OCI-LY1 (cell line): ENCODE results near the gene ANO2.

Experiments used
- H2AFZ ChIP-seq: fragments of 200-600 bp; sonication (generic), shearing (Covaris generic); 2 replicates; pipeline ENCODE4 v1.6.0; 2014; ENCODE audit warnings: antibody characterized with exemption, mild to moderate bottlenecking, low read length
- H3F3A ChIP-seq: fragments of 200-600 bp; sonication (generic), shearing (Covaris generic); 2 replicates; pipeline ENCODE4 v1.6.0; 2014; ENCODE audit warnings: mild to moderate bottlenecking, antibody characterized with exemption, low read length, moderate library complexity; ENCODE audit not compliant: insufficient read depth
- H3K27ac ChIP-seq: fragments of 200-600 bp; sonication (generic); 2 replicates; pipeline ENCODE4 v1.5.1; 2014; ENCODE audit warnings: low read length, mixed run types, mild to moderate bottlenecking, low read depth; ENCODE audit not compliant: poor library complexity, severe bottlenecking
- H3K27me3 ChIP-seq: fragments of 200-600 bp; sonication (generic); 2 replicates; pipeline ENCODE4 v1.6.0; 2014; ENCODE audit warnings: antibody characterized with exemption, mild to moderate bottlenecking, low read length, moderate library complexity; ENCODE audit not compliant: insufficient read depth
- H3K36me3 ChIP-seq: fragments of 200-600 bp; sonication (generic); 2 replicates; pipeline ENCODE4 v1.6.1; 2014; ENCODE audit warnings: mild to moderate bottlenecking, antibody characterized with exemption, low read length, moderate library complexity, mixed read lengths; ENCODE audit not compliant: insufficient read depth
- H3K4me1 ChIP-seq: fragments of 200-600 bp; sonication (generic); 2 replicates; pipeline ENCODE4 v1.5.1; 2014; ENCODE audit warnings: mild to moderate bottlenecking, low read length, moderate library complexity; ENCODE audit not compliant: insufficient read depth, severe bottlenecking
- H3K4me2 ChIP-seq: fragments of 200-600 bp; sonication (generic), shearing (Covaris generic); 2 replicates; pipeline ENCODE4 v1.6.1; 2014; ENCODE audit warnings: low read length
- H3K4me3 ChIP-seq: fragments of 200-600 bp; sonication (generic); 2 replicates; pipeline ENCODE4 v1.5.1; 2014; ENCODE audit warnings: low read length, low read depth, mild to moderate bottlenecking, mixed read lengths; ENCODE audit not compliant: poor library complexity, severe bottlenecking
- H3K79me2 ChIP-seq: fragments of 200-600 bp; shearing (Covaris generic); 2 replicates; pipeline ENCODE4 v1.6.1; 2016; ENCODE audit warnings: mixed run types, low read length, mixed read lengths; ENCODE audit not compliant: insufficient read depth
- H3K9ac ChIP-seq: fragments of 200-600 bp; sonication (generic), shearing (Covaris generic); 2 replicates; pipeline ENCODE4 v1.6.1; 2014; ENCODE audit warnings: mild to moderate bottlenecking, low read length, mixed read lengths
- H3K9me2 ChIP-seq: fragments of 200-600 bp; sonication (generic), shearing (Covaris generic); 2 replicates; pipeline ENCODE4 v1.6.1; 2014; ENCODE audit warnings: low read depth, mild to moderate bottlenecking, low read length, mixed read lengths
- H3K9me3 ChIP-seq: fragments of 200-600 bp; shearing (Covaris generic); 2 replicates; pipeline ENCODE4 v1.6.1; 2014; ENCODE audit warnings: low read length, mixed read lengths
- H4K20me1 ChIP-seq: fragments of 200-600 bp; sonication (generic), shearing (Covaris generic); 2 replicates; pipeline ENCODE4 v1.6.0; 2016; ENCODE audit warnings: mild to moderate bottlenecking, low read length; ENCODE audit not compliant: insufficient read depth
- CTCF ChIP-seq: fragments of 200-600 bp; sonication (generic), shearing (Covaris generic); IDR thresholded peaks from 2 replicates; pipeline ENCODE4 v1.5.1; 2017; ENCODE audit warnings: mild to moderate bottlenecking, antibody characterized with exemption, low read length, moderate library complexity, mixed read lengths
- EZH2 ChIP-seq: fragments of 200-600 bp; sonication (generic), shearing (Covaris generic); IDR thresholded peaks from 2 replicates; pipeline ENCODE4 v1.8.0; 2017; ENCODE audit warnings: borderline replicate concordance, mixed run types, mild to moderate bottlenecking, antibody characterized with exemption, low read length, moderate library complexity, mixed read lengths

The ANO2 gene

GRCh38 chr12:5742258-5742657 lies 202.8 kb downstream of the ANO2 start:
- H4K20me1 ChIP-seq, result no peaks in the 10 kb centered on the region
- no peak overlapping the region for H3K27ac ChIP-seq
- no peaks in the 10 kb centered on the region for H3K27me3 ChIP-seq
- no peaks in the 10 kb centered on the region for H3K36me3 ChIP-seq
- TF ChIP-seq CTCF (no peak), EZH2 (no peak)
- H3F3A ChIP-seq, result no peaks in the 10 kb centered on the region
- no peak overlapping the region for H3K9ac ChIP-seq
- H3K79me2 ChIP-seq, result no peaks in the 10 kb centered on the region
- H3K4me1 ChIP-seq, result no peaks in the 10 kb centered on the region
- no peak overlapping the region for H3K4me3 ChIP-seq
- no peaks in the 10 kb centered on the region for H3K9me2 ChIP-seq
- no peak overlapping the region for H2AFZ ChIP-seq
- H3K4me2 ChIP-seq, result no peak overlapping the region
- H3K9me3 ChIP-seq, result no peaks in the 10 kb centered on the region

GRCh38 chr12:5739917-5740316 lies 205.1 kb downstream of the ANO2 start:
- Histone ChIP-seq H3K36me3 (no peaks in the 10 kb centered on the region), H3F3A (no peaks in the 10 kb centered on the region), H3K27me3 (no peaks in the 10 kb centered on the region), H3K9me3 (no peaks in the 10 kb centered on the region), H3K4me2 (no peak overlapping the region), H3K79me2 (no peaks in the 10 kb centered on the region), H3K4me3 (no peak overlapping the region), H3K4me1 (no peaks in the 10 kb centered on the region), H2AFZ (no peak overlapping the region), H3K9ac (no peak overlapping the region), H3K9me2 (no peaks in the 10 kb centered on the region), H3K27ac (no peak overlapping the region), H4K20me1 (no peaks in the 10 kb centered on the region)
- no peak for TF ChIP-seq CTCF
- TF ChIP-seq EZH2, result no peak

- no peak for TF ChIP-seq CTCF
- TF ChIP-seq EZH2, result no peak
- Histone ChIP-seq H3K27me3 (no peaks in the 10 kb centered on the region), H3F3A (no peaks in the 10 kb centered on the region), H3K79me2 (no peaks in the 10 kb centered on the region), H3K9ac (no peak overlapping the region), H3K4me2 (no peak overlapping the region), H3K27ac (no peak overlapping the region), H3K9me3 (no peaks in the 10 kb centered on the region), H3K4me1 (no peaks in the 10 kb centered on the region), H3K9me2 (no peaks in the 10 kb centered on the region), H3K4me3 (no peak overlapping the region), H4K20me1 (no peaks in the 10 kb centered on the region), H2AFZ (no peak overlapping the region), H3K36me3 (no peaks in the 10 kb centered on the region)
Observed at GRCh38 chr12:5737778-5738177, 207.3 kb downstream of the ANO2 start.
